GM18858 (cell line): ENCODE data around the gene ARRB1.

Experiments
- ATAC-seq: cut with Tn5 transposase; IDR thresholded peaks from one replicate; pipeline ENCODE4 v1.9.1; 2021; ENCODE audit not compliant: unreplicated experiment

Gene ARRB1

DNA sequence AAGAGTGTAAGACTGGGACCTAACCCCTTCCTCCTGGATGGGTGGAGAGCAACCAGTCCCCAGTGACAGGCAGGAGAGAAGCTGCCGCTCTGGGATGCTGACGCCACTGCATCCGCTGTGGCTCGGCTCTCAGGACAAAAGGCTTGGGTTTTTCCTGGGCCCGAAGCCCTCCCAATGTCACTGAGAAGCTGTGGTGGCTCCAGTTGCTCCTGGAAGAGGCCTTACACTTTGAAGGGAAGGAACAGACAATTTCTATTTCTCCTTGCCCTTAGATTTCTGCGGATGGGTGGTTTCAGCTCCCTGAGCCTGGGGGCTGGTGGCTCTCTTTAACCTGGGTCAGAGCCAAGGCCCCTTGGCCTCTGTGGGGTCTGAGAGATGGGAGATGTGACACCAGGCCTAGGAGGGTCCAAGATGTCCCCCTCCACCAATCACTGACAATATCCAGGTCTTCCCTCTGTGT is 89.5 kb downstream of the ARRB1 start:
- ATAC-seq = no peak

DNA sequence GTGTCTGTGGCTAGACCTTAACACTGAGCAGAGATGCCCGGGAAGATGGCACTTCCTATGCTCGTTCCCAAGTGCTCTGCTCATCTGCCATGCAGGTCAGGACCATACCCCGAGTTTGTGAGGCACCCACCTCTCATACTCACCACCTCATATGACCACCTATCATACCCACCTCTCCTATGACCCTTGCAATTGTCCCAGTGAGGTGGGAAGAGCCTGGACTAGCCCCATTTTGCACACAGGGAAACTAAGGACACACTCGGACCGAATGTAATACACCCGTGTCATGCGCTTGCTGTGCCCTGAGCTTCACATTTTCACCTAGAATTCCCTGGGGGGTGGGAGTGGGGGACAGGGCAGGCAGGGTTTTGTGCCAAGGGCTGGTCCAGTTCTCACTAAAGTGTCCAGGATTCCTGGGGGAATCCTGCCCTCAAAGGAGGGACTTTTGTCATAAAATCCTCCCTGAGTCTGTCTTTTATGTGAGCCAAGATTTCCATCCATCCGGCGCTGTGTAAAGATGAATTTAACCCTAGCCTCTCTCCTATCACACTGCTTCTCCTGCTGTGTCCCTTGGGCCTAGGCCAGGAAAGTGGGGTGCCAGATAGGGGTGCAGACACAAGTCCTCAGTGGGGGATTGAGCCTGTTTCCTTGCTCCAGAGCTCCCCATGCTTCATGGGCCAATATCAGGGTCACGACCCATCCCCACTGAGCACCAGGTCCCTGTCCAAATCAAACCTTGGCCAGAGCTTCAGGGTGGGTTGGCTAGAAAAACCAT is 90.9 kb downstream of the ARRB1 start:
- ATAC-seq = no peak

DNA sequence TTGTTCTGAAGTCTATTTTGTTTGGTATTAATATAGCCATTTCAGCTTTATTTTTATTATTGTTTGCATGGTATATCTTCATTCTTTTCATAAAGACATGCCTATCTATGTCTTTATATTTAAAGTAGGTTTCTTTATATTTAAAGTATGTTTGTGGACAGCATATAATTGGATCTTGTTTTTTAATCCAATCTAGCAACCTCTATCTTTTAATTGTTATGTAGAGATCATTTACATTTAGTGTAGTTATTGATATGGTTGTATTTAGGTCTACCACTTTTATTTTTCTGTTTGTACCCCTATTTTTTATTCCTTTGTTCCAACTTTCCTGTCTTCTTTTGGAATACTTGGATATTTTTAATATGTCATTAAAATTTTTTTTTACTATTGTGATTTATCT is 97.1 kb downstream of the ARRB1 start:
- no peak for ATAC-seq

DNA sequence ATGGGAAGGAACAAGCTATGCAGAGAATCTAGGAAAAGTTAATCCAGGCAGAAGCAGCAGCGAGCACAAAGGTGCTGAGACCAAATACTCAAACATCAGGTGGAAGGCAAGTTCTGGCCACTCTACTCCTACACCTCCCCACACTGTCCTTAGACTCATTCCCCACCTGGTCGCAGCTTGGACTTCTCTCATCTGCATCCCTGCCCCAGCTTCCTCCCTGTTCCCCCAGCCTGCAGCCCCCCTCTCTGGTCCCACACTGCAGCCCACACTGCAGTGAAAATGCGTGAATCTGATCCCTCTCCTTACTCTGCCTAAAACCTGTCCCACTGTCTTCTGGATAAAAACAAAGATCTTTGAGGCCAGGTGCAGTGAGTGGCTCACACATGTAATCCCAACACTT is 101.8 kb downstream of the ARRB1 start:
- no peak for ATAC-seq

DNA sequence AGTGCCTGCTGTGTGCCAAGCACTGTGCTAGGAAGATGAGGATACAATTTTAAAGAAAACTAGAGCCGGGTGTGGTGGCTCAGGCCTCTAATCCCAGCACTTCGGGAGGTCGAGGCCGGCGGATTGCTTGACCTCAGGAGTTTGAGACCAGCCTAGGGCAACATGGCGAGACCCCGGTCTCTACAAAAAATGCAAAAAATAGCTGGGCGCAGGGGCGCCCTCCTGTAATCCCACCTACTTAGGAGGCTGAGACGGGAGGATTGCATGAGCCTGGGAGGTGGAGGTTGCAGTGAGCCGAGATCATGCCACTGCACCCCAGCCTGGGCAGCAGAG is 102.6 kb downstream of the ARRB1 start:
- no peak for ATAC-seq

DNA sequence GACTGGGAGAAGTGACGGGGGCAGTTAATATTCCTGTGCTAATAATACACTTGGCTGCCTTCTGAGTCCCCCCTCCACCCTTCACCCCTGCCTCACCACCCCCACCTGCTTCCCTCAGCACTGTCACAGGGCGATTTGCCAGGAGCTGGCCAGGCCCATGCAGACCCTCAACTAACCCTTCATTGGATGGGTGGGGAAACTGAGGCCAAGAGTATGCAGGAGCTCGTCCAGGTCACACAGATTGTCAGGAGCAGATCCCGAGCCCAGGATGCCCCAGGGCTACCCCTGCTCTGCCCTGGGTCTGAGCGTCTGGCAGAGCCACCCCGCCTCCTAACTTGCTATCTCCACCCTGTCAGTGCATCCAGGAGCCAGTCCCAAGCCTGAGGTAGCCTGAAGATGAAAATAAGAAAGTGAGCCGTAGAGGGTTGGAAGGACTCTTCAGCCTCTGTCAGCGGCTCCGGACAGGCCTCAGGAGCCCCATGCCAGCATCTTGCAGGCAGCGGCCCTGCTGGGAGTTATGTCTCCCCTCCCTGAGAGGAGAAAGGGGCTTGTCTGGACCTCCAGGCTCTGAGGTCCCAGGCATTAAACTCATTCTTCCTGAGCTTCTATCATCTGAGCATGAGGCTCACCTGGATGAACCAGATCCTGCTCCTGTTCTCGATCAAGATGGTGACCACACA is 104.7 kb downstream of the ARRB1 start:
- no peak for ATAC-seq

DNA sequence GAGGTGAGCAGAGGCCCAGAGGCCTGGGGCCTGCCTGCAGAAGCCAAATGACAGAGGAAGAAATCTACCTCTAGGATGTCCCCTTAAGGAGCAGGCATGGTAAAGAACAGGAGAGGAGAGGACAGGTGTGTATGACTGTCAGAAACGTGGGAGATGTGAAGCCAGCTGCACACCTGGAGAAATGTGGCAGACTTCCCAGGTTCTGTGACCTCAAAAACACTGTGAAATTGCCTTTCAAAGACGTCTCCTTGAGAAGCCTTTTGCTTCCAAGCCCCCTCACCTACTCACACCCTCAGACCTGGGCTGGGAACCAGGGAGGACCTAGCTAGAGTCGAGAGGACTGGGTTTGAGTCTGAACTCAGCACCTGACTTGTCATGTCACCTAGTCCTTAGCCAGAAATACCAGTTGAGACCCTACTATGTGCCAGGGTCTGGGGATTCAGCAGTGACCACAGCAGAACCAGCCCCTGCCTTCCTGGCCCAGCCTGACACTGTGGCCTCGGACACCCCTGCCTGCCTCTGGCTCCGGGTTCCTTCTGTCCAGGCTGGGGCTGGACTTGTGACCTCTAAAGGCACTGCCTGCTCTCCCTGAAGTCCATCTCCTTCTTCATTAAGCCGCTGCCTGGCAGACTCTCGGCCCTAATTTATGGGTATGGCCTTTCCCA is 105.3 kb downstream of the ARRB1 start:
- ATAC-seq = no peak

DNA sequence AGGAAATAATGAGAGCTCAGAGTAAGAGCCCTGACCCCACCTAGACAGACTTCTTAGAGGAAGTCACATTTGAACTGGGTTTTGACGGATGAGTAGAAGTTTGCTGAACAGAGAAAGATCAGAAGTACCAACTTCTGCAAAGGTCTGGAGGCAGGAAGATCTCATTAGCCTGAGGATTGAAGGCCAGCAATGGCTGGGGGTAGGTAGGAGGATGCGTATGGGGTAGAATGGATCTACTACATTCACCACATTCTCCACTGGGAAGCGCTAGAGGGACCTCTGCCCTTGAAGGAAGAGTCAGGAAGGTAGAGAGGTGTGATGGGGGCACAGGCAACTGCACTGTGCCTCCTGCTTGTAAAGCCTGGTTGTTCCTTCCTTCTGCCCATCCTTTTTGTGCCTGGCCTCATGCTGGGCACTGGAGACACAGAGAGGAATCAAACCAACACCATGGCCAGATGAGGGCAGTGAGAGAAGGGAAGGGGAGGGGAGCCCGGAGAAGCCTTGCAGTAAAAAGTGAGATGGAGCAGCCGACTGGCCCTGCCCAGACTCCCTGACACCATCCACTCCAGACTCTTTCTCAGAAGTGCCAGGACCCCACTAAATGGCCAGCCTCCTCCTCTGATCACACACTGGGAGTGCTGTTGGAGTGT is 106.0 kb downstream of the ARRB1 start:
- no peak for ATAC-seq

DNA sequence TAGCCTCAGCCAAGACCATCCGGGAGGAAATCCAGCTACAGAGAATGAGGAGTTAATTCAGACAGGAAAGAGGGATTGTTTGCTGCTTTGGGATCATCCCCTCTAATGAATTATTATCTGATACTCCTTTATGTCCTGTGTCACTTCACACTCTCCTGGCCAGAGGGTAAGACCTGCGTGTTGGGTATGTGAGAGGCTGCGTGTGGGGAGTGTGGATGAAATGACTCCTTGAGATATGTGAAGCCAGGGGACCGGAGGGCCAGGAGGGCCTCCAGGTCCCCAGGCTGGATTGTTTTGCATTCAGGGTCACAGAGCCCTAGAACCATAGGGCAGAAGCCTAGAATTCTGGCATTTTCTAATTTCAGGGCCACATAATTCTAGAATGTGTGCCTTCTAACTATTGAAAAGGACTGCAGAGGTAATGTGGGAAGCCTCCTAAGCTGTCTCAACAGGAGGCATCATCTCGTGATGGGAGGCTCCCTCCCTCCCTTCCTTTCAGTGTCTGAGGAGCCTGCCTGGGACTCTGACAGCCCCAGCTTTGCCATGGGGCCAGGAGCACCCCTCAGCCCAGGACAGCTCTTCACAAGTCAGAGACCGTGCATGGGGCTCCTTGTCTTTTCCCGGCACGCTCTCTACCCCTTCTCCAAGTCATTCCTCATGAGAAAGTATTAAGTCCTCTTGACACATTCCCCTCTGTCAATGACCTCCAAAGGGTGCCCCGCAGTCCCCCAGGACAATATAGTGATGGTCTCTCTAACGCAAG is 107.2 kb downstream of the ARRB1 start:
- no peak for ATAC-seq

DNA sequence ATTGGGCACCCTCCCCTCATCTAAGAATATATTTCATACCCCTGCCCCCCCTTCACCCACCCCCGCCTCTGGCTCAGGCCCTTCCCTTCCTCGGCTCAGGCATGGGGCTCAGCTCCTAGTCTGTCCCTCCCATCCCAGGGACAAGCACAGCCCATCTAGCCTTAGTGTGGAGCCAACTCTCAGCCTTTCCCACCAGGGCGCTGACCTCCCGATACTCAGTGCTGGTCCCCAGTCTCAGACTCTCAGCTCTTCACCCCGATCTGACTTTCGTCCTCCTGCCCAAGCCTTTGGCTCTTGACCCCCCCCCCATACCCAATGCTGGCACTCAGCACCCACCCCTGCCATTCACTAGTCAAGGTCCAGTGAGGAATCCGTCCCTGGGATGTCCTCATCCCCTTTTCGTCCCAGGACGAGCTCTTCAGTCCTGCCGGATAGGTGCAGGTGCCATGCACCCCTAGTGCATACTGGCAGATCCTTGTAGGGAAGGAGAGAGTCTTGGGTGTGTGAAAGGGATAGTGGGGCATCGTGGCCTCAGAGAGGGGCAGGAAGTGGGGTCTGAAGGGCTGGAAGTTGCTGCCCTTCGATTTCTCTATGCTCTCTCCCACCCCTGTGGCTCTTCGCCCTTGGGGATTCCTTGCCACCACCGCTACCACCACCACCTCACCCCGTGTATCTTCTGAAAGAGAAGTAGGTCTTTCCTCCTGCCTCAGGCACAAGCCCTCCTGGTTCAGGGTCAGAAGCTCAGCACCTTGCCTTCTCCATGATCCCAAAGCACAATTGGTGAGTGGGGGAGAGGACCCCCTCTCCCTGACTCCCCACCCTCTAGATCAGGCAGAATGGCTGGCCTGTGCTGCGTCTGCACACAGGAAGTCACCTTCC is 108.5 kb downstream of the ARRB1 start:
- ATAC-seq = no peak

DNA sequence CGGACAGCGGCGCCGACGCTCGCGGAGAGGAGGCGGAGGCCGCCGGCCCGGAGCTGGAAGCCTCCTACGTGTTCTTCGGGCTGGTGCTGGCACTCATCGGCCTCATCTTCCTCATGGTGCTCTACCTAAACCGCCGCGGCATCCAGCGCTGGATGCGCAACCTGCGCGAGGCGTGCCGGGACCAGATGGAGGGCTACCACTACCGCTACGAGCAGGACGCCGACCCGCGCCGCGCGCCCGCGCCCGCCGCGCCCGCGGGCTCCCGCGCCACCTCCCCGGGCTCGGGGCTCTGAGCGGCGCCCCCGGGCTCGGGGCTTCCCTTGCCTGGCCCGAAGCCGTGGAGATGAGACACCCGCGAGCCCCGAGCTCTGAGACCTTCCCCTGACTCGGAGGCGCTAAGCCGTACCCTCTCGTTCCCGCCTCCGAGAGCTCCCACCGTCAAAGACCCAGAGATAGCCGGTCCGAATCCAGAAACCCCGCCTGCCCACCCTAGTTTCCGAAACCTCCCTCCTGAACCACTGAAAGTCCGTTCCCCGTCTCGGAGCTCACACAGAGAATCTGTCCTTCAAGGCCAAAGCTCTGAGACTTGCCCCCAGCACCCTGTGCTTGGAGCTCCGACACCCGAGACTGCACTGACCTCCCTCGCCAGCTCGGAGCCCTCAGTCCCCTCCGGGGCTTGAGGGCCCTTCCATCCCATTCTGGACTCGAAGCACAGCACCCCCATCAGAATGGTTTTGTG is 109.4 kb downstream of the ARRB1 start:
- no peak for ATAC-seq

DNA sequence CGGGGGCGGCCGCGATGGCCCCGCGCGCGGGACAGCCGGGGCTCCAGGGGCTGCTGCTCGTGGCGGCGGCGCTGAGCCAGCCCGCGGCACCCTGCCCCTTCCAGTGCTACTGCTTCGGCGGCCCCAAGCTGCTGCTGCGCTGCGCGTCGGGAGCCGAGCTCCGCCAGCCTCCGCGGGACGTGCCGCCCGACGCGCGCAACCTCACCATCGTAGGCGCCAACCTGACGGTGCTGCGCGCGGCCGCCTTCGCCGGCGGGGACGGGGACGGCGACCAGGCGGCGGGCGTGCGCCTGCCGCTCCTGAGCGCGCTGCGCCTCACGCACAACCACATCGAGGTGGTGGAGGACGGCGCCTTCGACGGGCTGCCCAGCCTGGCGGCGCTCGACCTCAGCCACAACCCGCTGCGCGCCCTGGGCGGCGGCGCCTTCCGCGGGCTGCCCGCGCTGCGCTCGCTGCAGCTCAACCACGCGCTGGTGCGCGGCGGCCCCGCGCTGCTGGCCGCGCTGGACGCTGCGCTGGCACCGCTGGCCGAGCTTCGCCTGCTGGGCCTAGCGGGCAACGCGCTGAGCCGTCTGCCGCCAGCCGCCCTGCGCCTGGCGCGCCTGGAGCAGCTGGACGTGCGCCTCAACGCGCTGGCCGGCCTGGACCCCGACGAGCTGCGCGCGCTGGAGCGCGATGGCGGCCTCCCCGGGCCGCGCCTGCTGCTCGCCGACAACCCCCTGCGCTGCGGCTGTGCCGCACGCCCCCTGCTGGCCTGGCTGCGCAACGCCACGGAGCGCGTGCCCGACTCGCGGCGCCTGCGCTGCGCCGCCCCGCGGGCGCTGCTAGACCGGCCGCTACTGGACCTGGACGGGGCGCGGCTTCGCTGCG is 110.2 kb downstream of the ARRB1 start:
- peak; percentile 63 for ATAC-seq

DNA sequence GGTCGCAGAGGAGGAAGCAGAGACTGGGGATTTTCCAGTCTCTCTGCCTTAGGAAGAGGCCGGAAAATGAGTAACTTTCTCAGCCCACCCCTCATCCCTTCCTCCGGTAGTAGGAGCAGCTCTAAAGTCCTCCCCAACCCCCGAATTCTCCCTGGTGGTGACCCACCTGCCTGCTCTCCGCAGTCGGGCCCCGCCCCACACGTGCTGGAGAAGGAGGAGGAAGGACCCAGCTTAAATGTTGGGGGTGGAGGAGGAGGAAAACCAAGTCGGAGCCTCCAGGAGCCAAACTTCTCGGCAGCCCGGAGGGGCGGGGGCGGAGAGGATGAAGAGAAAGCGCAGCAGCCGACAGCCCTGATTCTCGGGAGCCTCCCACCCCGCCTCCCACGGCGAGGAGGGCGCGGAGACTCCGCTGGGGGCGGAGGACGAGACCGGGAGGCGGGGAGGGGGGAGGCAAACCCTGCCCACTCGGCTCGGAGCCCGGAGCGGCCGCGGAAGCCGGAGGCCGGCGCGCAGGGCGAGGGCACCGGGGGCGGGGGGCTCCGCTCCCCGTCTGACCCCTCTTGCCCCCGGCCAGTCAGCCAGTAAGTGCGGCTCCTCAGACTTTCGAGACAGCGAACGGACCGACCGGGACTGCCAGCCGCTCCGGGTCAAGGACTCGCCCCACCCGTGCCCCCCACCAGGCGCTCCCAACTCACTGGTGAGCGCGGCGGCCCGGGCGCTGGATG is 111.0 kb downstream of the ARRB1 start, which contains the start of gene TPBGL:
Gene TPBGL, plus strand, starts transcription at position 464 of the 725 bp plus-strand sequence. CDS start 276 bp downstream, outside the sequence.
- no peak for ATAC-seq

DNA sequence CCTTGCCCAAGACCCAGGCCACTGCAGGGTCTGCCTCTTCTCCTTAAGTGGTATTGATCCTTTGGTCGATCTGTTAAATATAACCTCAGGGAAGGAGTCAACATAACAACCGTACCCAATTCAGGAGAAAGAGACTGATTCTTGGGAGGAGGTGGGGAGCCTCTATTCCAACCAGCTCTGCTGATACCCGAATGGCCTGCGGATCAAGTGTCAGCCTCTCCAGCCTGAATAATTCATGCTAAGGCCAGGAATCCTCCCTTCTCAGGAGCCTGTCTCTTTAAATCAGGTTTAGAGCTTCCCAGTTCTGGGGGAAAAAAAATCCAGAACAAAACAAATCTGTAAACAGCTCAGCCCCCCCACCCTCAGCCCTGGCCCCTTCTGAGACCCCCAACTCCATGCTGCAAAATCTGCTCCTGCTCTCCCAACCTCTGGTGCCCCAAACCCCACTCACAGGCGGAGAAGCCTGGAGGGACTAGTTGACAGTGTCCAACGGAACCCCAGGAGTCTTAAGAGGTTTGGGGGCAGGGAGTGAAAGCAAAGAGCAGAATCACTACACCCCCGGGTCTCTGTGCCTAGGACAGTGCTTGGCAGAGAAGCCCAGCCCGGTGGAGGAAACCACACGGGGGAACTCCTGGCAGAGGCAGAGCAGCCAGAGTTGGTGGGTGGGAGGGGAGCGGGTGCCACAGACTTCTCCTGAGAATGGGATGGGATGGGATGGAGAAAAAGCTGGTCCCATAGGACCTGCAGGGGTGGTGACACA is 111.8 kb downstream of the ARRB1 start:
- no peak for ATAC-seq

DNA sequence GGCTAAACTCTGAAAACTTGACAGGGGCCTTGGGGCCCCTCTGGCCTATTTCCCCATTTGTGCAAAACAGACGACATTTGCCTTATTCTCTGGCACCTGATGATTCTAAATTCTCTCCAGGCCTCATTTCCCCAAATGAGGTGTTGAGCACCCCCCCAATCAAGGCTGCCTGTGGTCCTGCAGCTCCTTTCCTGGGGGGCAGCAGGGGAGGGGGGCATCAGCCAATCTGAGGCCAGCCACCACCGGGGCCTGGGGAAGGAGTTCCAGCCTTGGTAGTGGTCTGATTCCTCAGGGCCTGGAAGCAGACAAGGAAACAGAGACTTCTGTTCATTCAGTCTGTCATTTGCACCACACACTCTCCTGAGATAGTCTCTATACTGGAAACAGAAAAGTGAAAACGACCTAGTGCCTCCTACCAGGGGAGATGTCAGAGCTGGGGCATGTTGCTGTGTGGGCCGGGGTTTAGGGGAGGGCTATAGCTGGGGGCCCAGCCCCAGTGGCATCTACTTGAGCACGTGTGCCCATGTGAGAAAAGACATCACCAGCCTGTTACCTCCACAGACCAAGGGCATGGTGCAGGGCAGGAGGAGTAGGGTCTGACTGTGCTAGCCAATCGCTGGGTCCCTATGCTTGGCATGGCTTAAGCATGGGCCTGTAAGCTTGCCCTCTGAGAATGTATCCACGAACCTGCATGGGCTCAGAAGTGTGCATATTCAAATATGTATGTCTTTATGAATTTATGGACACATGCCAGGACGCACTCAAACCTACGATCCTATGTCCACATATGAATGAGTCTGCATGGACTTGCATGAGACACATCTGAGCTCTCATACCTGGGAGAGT is 112.6 kb downstream of the ARRB1 start:
- no peak for ATAC-seq

DNA sequence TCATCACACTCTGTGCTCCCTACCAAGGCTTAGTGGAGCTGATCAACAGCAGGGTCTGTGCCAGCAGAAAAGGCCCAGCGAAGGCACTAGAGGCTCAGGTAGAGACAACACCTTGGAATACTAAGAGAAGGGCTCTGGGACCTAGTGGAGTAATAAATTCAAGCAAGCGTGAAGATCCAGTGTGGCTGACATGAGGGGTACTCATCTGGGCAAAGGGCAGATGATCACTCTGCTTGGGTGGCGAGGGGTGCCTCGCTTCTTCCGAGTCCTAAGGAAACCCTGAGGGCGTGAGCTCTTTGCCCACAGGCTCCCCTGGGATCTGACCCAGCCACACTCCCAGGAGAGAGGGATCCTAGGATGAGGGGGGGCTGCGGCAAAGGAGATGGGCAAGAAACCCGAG is 114.4 kb downstream of the ARRB1 start:
- no peak for ATAC-seq
